ENCODE measurements around the gene RPRD1A. TPM values are rescaled to one million over a fixed set of nuclear protein-coding genes. Genes with fewer than 3 reads are reported as not detected.

The RPRD1A gene
- total and polyA plus RNA-seq, 4 donors = 29.8 to 49.5 (median 37.6) TPM

GRCh38 chr18:36009214-36009613, 58.1 kb downstream of the RPRD1A start:
- Histone ChIP-seq H3K4me1 (ENCODE audit: control insufficient read depth in 1 of 2, insufficient read depth in 2 of 2, low read length in 2 of 2) (no peaks in the 10 kb centered on the region), H3K27ac (ENCODE audit: low read depth in 1 of 2, low read length in 2 of 2) (no peak overlapping the region), H3K9me3 (ENCODE audit: control insufficient read depth, low read length) (no peaks in the 10 kb centered on the region), H3K27me3 (ENCODE audit: control insufficient read depth in 1 of 2, insufficient read depth in 2 of 2, low read length in 1 of 2) (no peaks in the 10 kb centered on the region), H3K4me3 (ENCODE audit: low read length in 2 of 2) (no peak overlapping the region), H3K36me3 (ENCODE audit: control insufficient read depth in 1 of 2, insufficient read depth in 2 of 2, low read length in 1 of 2) (no peaks in the 10 kb centered on the region)
- intact Hi-C loops (cut with DNase I) = no loop called here
- 78 to 81% methylated on average over 3 of the region's 3 CpGs for WGBS, 2 donors
- ATAC-seq (ENCODE audit: low FRiP score) = no peak
- DNase-seq = no peak

GRCh38 chr18:36006997-36007396, 60.4 kb downstream of the RPRD1A start:
- no peak overlapping the region for H3K4me3 ChIP-seq (ENCODE audit: low read length in 2 of 2)
- no peaks in the 10 kb centered on the region for H3K36me3 ChIP-seq (ENCODE audit: control insufficient read depth in 1 of 2, insufficient read depth in 2 of 2, low read length in 1 of 2)
- 94 to 97% methylated on average over 2 of the region's 2 CpGs for WGBS, 2 donors
- no peak overlapping the region for H3K27ac ChIP-seq (ENCODE audit: low read depth in 1 of 2, low read length in 2 of 2)
- H3K9me3 ChIP-seq (ENCODE audit: control insufficient read depth, low read length) = no peaks in the 10 kb centered on the region
- H3K4me1 ChIP-seq (ENCODE audit: control insufficient read depth in 1 of 2, insufficient read depth in 2 of 2, low read length in 2 of 2) = no peaks in the 10 kb centered on the region
- no peak for ATAC-seq (ENCODE audit: low FRiP score)
- DNase-seq = no peak
- intact Hi-C loops (cut with DNase I) = no loop called here
- H3K27me3 ChIP-seq (ENCODE audit: control insufficient read depth in 1 of 2, insufficient read depth in 2 of 2, low read length in 1 of 2) = no peaks in the 10 kb centered on the region

GRCh38 chr18:35999925-36000324, 67.4 kb downstream of the RPRD1A start:
- ATAC-seq (ENCODE audit: low FRiP score) (no peak), DNase-seq (no peak)
- no peaks in the 10 kb centered on the region for H3K9me3 ChIP-seq (ENCODE audit: control insufficient read depth, low read length)
- H3K36me3 ChIP-seq (ENCODE audit: control insufficient read depth in 1 of 2, insufficient read depth in 2 of 2, low read length in 1 of 2) = no peaks in the 10 kb centered on the region
- H3K4me3 ChIP-seq (ENCODE audit: low read length in 2 of 2) = no peak overlapping the region
- intact Hi-C loops (cut with DNase I) = no loop called here
- WGBS, 2 donors = 30 to 38% methylated on average over 1 of the region's 1 CpG
- no peaks in the 10 kb centered on the region for H3K27me3 ChIP-seq (ENCODE audit: control insufficient read depth in 1 of 2, insufficient read depth in 2 of 2, low read length in 1 of 2)
- no peaks in the 10 kb centered on the region for H3K4me1 ChIP-seq (ENCODE audit: control insufficient read depth in 1 of 2, insufficient read depth in 2 of 2, low read length in 2 of 2)
- no peak overlapping the region for H3K27ac ChIP-seq (ENCODE audit: low read depth in 1 of 2, low read length in 2 of 2)

- 62 to 65% methylated on average over 1 of the region's 1 CpG for WGBS, 2 donors
Observed at GRCh38 chr18:35998967-35999366, 68.4 kb downstream of the RPRD1A start.

GRCh38 chr18:35993013-35993412, 74.3 kb downstream of the RPRD1A start:
- intact Hi-C loops (cut with DNase I) = no loop called here
- H3K9me3 ChIP-seq (ENCODE audit: control insufficient read depth, low read length) = no peaks in the 10 kb centered on the region
- H3K36me3 ChIP-seq (ENCODE audit: control insufficient read depth in 1 of 2, insufficient read depth in 2 of 2, low read length in 1 of 2) = peaks cover 3 to 5% of the 10 kb centered on the region in 2 donors
- H3K27me3 ChIP-seq (ENCODE audit: control insufficient read depth in 1 of 2, insufficient read depth in 2 of 2, low read length in 1 of 2) = no peaks in the 10 kb centered on the region
- H3K4me1 ChIP-seq (ENCODE audit: control insufficient read depth in 1 of 2, insufficient read depth in 2 of 2, low read length in 2 of 2) = no peaks in the 10 kb centered on the region
- ATAC-seq (ENCODE audit: low FRiP score) = no peak
- DNase-seq = no peak
- WGBS, 2 donors = 94 to 95% methylated on average over 6 of the region's 6 CpGs
- H3K4me3 ChIP-seq (ENCODE audit: low read length in 2 of 2) = no peak overlapping the region
- H3K27ac ChIP-seq (ENCODE audit: low read depth in 1 of 2, low read length in 2 of 2) = no peak overlapping the region

More at GRCh38 chr18:35998967-35999366, 68.4 kb downstream of the RPRD1A start:
- ATAC-seq (ENCODE audit: low FRiP score) (no peak), DNase-seq (no peak)
- no peak overlapping the region for H3K4me3 ChIP-seq (ENCODE audit: low read length in 2 of 2)
- H3K4me1 ChIP-seq (ENCODE audit: control insufficient read depth in 1 of 2, insufficient read depth in 2 of 2, low read length in 2 of 2) = no peaks in the 10 kb centered on the region
- H3K27me3 ChIP-seq (ENCODE audit: control insufficient read depth in 1 of 2, insufficient read depth in 2 of 2, low read length in 1 of 2) = no peaks in the 10 kb centered on the region
- no peaks in the 10 kb centered on the region for H3K36me3 ChIP-seq (ENCODE audit: control insufficient read depth in 1 of 2, insufficient read depth in 2 of 2, low read length in 1 of 2)
- intact Hi-C loops (cut with DNase I) = no loop called here
- no peaks in the 10 kb centered on the region for H3K9me3 ChIP-seq (ENCODE audit: control insufficient read depth, low read length)
- H3K27ac ChIP-seq (ENCODE audit: low read depth in 1 of 2, low read length in 2 of 2) = no peak overlapping the region

GRCh38 chr18:35991696-35992095, 75.7 kb downstream of the RPRD1A start:
- ATAC-seq (ENCODE audit: low FRiP score) = no peak
- Histone ChIP-seq H3K4me1 (ENCODE audit: control insufficient read depth in 1 of 2, insufficient read depth in 2 of 2, low read length in 2 of 2) (no peaks in the 10 kb centered on the region), H3K36me3 (ENCODE audit: control insufficient read depth in 1 of 2, insufficient read depth in 2 of 2, low read length in 1 of 2) (peaks cover 3 to 5% of the 10 kb centered on the region in 2 donors), H3K9me3 (ENCODE audit: control insufficient read depth, low read length) (no peaks in the 10 kb centered on the region), H3K27ac (ENCODE audit: low read depth in 1 of 2, low read length in 2 of 2) (no peak overlapping the region), H3K4me3 (ENCODE audit: low read length in 2 of 2) (no peak overlapping the region), H3K27me3 (ENCODE audit: control insufficient read depth in 1 of 2, insufficient read depth in 2 of 2, low read length in 1 of 2) (no peaks in the 10 kb centered on the region)
- no peak for DNase-seq
- intact Hi-C loops (cut with DNase I) = no loop called here

- Histone ChIP-seq H3K4me3 (ENCODE audit: low read length in 2 of 2) (no peak overlapping the region), H3K36me3 (ENCODE audit: control insufficient read depth in 1 of 2, insufficient read depth in 2 of 2, low read length in 1 of 2) (peaks cover 0 to 1% of the 10 kb centered on the region in 2 donors), H3K27me3 (ENCODE audit: control insufficient read depth in 1 of 2, insufficient read depth in 2 of 2, low read length in 1 of 2) (no peaks in the 10 kb centered on the region), H3K9me3 (ENCODE audit: control insufficient read depth, low read length) (no peaks in the 10 kb centered on the region), H3K27ac (ENCODE audit: low read depth in 1 of 2, low read length in 2 of 2) (no peak overlapping the region), H3K4me1 (ENCODE audit: control insufficient read depth in 1 of 2, insufficient read depth in 2 of 2, low read length in 2 of 2) (no peaks in the 10 kb centered on the region)
- DNase-seq (no peak), ATAC-seq (ENCODE audit: low FRiP score) (no peak)
- 90 to 94% methylated on average over 5 of the region's 5 CpGs for WGBS, 2 donors
- intact Hi-C loops (cut with DNase I) = no loop called here
Observed at GRCh38 chr18:35983818-35984217, 83.5 kb downstream of the RPRD1A start.

GRCh38 chr18:35983147-35983546, 84.2 kb downstream of the RPRD1A start:
- Histone ChIP-seq H3K9me3 (ENCODE audit: control insufficient read depth, low read length) (no peaks in the 10 kb centered on the region), H3K27ac (ENCODE audit: low read depth in 1 of 2, low read length in 2 of 2) (no peak overlapping the region), H3K4me1 (ENCODE audit: control insufficient read depth in 1 of 2, insufficient read depth in 2 of 2, low read length in 2 of 2) (no peaks in the 10 kb centered on the region), H3K27me3 (ENCODE audit: control insufficient read depth in 1 of 2, insufficient read depth in 2 of 2, low read length in 1 of 2) (no peaks in the 10 kb centered on the region), H3K36me3 (ENCODE audit: control insufficient read depth in 1 of 2, insufficient read depth in 2 of 2, low read length in 1 of 2) (peaks cover 1 to 3% of the 10 kb centered on the region in 2 donors), H3K4me3 (ENCODE audit: low read length in 2 of 2) (no peak overlapping the region)
- no peak for ATAC-seq (ENCODE audit: low FRiP score)
- intact Hi-C loops (cut with DNase I) = no loop called here
- DNase-seq = no peak

GRCh38 chr18:35982409-35983114, 84.8 kb downstream of the RPRD1A start:
- no peak for ATAC-seq (ENCODE audit: low FRiP score)
- WGBS, 2 donors = 60 to 66% methylated on average over 2 of the region's 2 CpGs
- Histone ChIP-seq H3K4me1 (ENCODE audit: control insufficient read depth in 1 of 2, insufficient read depth in 2 of 2, low read length in 2 of 2) (no peaks in the 10 kb centered on the region), H3K36me3 (ENCODE audit: control insufficient read depth in 1 of 2, insufficient read depth in 2 of 2, low read length in 1 of 2) (peaks cover 2 to 9% of the 10 kb centered on the region in 2 donors), H3K27me3 (ENCODE audit: control insufficient read depth in 1 of 2, insufficient read depth in 2 of 2, low read length in 1 of 2) (no peaks in the 10 kb centered on the region), H3K4me3 (ENCODE audit: low read length in 2 of 2) (no peak overlapping the region), H3K9me3 (ENCODE audit: control insufficient read depth, low read length) (no peaks in the 10 kb centered on the region), H3K27ac (ENCODE audit: low read depth in 1 of 2, low read length in 2 of 2) (no peak overlapping the region)
- intact Hi-C loops (cut with DNase I) = no loop called here
- DNase-seq = no peak

Data from aorta (tissue), 5 donors.